Measurements from ENCODE around the gene PAXX.

PAXX gene, protein sequence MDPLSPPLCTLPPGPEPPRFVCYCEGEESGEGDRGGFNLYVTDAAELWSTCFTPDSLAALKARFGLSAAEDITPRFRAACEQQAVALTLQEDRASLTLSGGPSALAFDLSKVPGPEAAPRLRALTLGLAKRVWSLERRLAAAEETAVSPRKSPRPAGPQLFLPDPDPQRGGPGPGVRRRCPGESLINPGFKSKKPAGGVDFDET

DNA sequence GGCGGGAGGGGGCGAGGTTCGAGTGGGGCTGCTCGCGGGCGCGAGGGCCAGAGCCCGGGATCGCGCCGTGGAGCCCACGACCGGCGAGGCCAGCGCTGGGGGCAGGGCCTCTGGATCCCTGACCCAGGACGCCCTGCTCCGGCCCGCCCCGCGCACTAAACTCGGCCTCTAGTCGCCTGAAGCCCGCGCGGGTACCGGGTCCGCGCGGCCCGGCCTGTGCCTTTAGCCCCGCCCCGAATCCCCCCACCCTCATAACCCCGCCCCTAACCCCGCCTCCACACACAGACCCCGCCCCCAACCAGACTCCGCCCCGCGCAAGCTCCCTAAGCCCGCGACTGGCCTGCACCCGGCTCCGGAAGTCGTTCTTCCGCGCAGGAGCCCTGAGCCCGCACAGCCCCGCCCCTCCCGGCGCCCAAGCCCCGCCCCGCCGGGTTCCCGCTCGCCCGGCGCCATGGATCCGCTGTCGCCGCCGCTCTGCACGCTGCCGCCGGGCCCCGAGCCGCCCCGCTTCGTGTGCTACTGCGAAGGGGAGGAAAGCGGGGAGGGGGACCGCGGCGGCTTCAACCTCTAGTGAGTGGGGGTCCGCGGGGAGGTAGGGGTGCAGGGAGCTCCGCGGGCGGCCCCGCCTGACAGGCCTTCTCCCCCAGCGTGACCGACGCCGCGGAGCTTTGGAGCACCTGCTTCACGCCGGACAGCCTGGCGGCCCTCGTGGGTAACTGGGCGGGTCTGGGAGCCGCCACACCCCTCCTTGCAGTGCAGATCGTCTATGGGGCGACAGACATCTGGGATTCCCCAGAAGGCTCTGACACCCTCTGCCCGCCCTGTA is at the start of gene PAXX:
PAXX (plus strand) TSS at position 430 of the 826 bp plus-strand sequence; CDS start at position 452, 22 bp downstream.
- DNase-seq (ENCODE audit: low spot score), result peak; percentile 99

DNA sequence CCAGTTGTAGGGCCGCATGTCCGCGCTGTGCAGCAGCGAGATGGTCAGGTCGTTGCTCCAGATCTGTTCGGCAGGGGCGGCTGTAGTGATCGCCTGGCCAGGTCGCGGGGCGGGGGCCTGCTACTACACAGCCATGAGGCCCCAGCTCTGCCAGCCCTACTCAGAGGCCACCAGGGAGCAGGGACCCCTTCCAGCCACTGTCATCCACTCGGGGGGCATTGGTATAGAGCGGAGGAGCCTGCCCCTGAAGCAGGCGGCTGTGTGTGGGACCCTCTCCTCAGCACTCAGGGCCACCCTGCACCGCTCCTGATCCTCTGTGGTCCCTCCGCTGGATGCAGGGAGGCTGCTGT is 49.4 kb upstream of the PAXX start:
- no peak for DNase-seq (ENCODE audit: low spot score)

GRCh38 chr9:136943291-136944211 is 48.7 kb upstream of the PAXX start:
- DNase-seq (ENCODE audit: low spot score), result peak; percentile 78

DNA sequence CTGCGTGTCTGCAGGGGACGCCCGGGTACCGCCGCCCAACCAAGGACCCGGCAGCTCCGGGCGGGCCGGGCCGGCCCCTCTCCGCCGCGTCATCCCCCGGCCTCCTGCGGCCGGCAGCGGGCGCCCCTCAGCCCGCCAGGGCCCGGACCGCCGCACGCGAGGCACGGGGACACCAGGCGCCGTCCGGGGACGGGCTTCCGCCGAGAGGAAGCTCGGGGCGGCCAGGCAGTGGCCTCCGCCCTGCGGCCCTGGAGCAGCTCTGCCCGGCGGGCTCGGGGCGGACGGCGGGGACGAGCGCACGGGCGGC is 48.1 kb upstream of the PAXX start:
- DNase-seq (ENCODE audit: low spot score), result peak; percentile 92

DNA sequence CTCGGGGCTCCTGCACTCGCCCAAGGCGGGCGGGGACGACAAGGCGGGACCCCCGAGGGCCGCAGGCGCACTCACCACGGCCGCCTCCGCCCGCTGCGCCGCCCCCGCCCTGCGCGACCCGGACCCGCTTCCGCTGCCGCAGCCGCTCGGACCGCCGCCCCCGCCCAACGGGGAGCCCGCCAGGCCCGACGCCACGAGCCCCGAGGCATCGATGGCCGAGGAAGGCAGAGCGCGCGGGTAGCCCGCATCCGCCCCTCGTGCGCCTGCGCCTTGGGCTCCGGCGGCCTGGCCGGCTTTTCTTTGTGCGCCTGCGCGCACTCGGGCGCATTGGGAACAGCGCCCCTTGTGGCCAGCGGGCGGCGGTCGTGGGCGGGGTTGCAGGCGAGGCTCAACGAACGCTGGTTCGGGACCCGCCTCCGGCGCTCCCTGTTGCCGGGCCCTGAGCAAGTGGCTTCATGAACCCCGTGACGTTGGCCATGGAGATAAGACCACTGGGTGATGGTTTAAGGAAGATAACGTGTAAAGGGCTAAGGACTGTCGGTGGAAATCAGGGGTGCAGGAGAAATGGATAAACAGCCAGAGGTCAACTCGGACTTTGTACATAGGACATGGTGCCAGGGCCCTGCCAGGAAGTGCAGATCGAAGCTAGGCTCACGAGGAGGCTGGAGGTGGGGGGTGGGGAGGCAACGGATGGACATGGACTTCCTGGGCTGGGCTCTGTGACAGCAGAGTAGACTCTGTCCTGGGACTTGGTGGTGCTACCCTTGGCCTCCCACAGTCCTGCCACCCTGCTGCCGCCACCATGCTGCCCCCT is 47.5 kb upstream of the PAXX start, which contains the start of the genes C8G and FBXW5:
C8G (plus strand) TSS at position 725 of the 814 bp plus-strand sequence; CDS start at position 803, 78 bp downstream.
FBXW5 (minus strand) TSS at position 220 of the 814 bp plus-strand sequence. CDS start 655 bp downstream, outside the sequence.
- peak; percentile 100 for DNase-seq (ENCODE audit: low spot score)

GRCh38 chr9:136945333-136946227 is 46.6 kb upstream of the PAXX start:
- no peak for DNase-seq (ENCODE audit: low spot score)

GRCh38 chr9:136946228-136947027 is 45.8 kb upstream of the PAXX start:
- DNase-seq (ENCODE audit: low spot score), result no peak

- DNase-seq (ENCODE audit: low spot score), result no peak
These were observed 45.0 kb upstream of the PAXX start for GRCh38 chr9:136947028-136947891.

GRCh38 chr9:136947955-136948510 is 44.2 kb upstream of the PAXX start:
- peak; percentile 64 for DNase-seq (ENCODE audit: low spot score)

- no peak for DNase-seq (ENCODE audit: low spot score)
These were observed 42.9 kb upstream of the PAXX start for GRCh38 chr9:136949239-136949816.

- DNase-seq (ENCODE audit: low spot score), result peak; percentile 99
These were observed 42.2 kb upstream of the PAXX start for GRCh38 chr9:136949817-136950655.

DNA sequence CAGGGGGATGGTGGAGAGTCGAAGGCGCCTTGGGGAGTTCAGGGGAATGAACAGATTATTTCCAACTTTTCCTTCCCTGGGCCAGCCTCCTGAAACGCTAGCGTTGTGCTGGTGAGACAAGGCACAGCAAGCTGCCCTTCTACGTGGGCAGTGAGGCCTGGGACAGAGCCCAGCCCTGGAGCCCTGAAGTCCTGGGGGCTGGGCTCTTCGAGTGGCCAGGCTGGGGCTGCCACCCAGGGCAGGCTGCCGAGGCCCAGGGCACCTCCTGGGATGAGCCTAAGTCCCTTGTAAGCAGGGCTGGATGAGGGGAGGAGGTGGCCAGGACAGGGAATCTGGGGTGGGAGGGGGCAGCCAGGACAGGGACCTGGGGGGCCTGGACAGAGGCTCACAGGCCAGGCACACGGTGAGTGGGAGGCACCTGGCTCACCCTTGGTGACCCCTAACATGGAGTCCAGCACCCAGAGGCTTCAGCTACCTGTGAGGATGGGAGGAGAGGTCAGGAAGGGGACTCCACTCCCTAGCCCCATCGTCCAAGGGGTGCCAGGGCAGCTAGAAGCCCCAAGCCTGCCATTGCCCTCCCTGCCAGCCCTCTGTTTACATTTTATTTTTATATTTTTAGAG is 41.5 kb upstream of the PAXX start:
- DNase-seq (ENCODE audit: low spot score), result no peak

- DNase-seq (ENCODE audit: low spot score), result no peak
These were observed 40.5 kb upstream of the PAXX start, which contains the start of gene LCN12 for GRCh38 chr9:136951541-136952320. LCN12 (plus strand) TSS chr9:136952273; CDS start chr9:136952328, 55 bp downstream.

GRCh38 chr9:136952321-136952850 is 39.8 kb upstream of the PAXX start:
- DNase-seq (ENCODE audit: low spot score), result no peak
